Activated T-helper 1 cell treated with Interleukin-2 at 50 U/mL for 16 hours (primary cell): Measurements from ENCODE around the gene ZFAND2A.
"Not testable (repeated sequence)": the region's sequence is repeated elsewhere in the genome, so short reads cannot be mapped to it uniquely, and the experiment has no call there.

Source experiments
- DNase-seq: peaks from one replicate; pipeline ENCODE4 v3.0.0-alpha.2; 2020; ENCODE audit warnings: low read depth

Gene ZFAND2A, protein sequence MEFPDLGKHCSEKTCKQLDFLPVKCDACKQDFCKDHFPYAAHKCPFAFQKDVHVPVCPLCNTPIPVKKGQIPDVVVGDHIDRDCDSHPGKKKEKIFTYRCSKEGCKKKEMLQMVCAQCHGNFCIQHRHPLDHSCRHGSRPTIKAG

DNA sequence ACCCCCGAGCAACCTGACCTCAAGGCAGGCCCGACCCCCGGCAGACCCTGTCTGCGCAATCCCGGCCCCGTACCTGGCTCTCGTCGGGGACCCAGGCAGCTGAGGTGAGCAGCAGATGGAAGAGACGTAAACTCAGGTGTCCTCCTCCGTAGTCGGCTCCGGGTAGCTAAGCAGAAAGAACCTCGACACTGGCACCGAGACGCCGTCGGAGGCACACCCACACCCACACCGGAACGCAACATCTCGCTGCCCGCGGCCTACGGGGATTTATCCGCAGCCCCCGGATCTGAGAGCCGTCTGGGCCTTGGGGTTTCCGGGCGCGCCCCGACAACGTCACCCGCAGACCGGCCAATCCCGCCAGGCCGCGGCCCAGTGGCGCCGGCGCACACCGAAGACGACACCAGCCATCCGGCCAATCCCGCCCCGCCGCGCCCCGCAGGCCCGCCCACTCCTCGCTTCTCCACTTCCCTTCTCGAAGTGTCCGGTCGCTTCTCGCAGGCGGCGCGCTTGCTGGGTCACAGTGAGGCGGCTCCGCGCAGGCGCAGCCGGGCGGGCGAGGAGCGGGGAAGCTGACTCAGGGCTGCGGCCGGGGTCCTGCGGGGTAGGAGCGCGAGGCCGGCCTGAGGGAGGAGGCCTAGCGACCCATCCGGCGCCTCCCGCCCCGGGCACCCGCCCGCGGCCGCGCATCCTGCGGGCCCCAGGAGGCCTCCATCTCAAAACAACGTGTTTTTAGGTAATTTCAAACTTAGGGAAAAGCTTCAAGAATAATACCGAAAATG lies at the start of gene ZFAND2A:
Gene ZFAND2A, minus strand, starts transcription at position 306 of the 779 bp plus-strand sequence. CDS start 1,984 bp downstream, outside the sequence.
- peak; percentile 99 for DNase-seq

DNA sequence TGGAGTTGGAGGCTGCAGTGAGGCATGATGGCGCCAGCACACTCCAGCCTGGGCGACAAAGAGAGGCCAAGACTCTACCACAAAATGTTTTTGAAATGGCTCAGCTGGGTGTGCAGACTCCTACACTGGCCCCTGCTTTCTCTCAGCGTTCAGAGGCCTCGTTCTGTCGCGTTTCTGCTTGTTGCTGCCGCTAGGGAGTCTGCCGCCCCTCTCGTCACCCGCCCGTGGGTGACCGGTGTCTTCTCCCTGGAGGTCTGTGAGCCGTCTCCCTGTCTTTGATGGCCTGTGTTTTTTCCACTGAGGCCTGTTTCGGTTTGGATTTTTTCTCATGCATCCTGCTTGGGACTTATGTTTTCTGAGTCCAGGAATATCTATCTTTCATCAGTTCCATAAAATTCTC lies 49.1 kb upstream of the ZFAND2A start:
- no peak for DNase-seq

DNA sequence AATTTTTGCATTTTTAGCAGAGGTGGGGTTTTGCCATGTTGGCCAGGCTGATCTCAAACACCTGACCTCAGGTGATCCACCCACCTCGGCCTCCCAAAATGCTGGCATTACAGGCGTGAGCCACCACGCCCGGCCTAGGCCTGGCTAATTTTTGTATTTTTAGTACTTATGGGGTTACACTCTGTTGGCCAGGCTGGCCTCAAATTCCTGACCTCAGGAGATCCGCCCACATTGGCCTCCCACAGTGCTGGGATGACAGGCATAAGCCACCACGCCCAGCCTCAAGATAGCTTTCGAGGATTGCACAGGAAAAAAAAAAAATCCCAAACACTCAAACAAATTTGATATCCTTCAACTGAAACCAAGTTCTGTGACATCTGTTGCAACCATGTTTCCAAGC lies 45.7 kb upstream of the ZFAND2A start:
- not testable (repeated sequence) for DNase-seq

DNA sequence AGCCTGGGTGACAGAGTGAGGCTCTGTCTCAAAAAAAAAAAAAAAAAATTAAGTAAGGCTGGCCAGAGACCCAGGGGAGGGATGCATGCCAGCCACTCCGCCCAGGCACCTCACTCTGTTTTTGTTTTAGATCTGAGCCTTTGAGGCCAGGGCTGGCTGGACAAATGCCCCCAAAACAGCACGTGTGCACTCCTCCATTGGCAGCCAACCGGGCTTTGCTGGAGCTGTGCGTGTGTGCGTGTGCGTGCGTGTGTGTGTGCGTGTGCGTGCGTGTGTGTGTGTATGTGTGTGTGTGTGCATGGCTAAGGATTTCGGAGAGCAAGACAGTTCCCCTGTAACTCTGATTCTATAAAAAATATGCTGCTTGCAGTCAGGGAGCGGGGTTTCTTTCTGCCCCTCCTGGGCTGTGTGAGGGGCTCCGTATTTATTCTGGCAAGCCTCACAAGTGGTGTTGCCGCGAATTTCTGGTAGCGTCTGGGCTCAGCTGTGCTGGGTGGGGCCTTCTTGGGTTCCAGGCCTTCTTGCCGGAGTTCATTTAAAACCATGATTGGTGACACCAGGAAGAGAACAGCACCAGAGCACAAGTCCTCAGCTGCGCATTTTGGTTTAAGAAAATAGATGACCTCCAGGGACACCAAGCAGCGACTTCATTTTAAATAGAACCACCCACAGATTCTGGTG lies 44.6 kb upstream of the ZFAND2A start:
- no peak for DNase-seq

DNA sequence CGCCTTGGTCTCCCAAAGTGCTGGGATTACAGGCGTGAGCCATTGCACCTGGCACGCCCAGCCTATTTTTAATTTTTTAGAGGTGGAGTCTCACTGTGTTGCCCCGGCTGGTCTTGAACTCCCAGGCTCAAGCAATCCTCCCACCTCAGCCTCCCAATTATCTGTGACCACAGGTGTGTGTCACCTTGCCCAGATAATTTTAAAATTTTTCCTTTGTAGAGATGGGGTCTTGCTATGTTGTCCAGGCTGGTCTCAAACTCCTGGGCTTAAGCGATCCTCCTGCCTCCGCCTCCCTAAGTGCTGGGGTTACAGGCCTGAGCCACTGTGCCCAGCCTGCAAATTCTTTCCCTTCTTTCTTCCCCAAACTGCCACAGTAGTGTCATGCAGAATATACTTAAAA lies 42.9 kb upstream of the ZFAND2A start:
- DNase-seq = not testable (repeated sequence)

DNA sequence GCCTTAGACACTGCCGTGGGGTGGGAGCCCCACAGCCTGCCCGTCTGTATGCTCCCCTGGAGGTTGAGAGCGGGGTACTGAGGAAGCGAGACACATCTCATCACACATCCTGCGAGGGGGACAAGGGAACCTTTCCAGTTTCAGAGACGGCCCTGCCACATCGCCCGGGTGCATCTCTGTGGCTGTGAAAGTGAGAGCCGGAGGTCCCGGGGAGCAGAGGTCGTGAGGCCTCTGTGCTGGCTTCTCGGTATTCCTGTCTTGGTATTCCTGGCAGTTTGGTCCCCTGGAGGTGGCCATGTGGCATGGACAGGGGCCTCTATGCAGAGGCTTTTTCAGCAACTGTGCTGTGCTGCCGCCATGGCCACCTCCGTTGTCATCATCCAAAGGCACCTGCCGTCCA lies 41.9 kb upstream of the ZFAND2A start:
- no peak for DNase-seq

DNA sequence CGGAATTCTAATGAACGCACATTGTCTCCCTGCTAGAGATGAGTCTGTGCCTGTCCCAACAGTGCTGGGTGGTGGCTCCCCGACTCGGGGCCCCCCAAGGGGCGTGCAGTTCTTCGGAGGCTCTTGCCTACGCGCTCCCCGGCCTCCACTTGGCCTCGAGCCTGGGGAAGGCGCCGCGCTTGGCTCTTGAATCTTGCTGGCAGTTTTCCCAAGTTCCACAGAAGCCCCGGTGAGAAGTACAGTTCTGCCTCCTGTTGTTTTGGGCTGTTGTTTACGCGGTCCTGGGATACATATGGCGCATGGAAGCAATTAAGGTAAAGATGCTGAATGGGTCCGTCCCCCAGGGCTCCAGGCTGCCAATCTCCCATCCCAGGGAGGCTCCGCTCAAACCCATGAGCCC lies 40.0 kb upstream of the ZFAND2A start:
- no peak for DNase-seq

DNA sequence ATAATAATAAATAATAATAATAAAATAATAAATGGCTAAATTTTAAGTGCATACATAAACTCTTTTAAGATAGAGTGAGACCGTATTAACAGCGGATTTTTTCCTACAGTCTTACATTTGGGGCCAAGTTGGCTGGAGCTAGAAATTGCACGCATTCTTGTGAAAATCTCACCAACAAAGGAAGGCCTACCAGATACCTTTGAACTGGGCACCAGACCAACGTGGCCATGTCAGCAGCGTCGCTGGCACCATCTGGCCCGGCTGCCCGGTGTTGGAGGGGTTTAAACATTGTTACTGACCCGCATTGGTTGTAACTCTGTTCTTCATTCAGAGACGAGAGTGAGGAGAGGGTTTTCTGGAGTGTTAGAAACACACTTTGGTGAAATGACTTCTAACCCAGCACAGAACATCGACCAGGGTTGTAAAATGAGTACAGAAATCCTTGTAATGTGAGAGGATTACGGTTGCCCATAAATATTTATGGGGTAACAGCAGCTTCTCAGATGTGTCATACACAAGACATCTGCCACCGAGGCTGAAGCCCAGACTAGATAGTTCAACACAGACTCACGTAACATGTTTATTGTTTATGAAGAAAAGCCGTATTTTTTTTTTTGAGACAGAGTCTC lies 38.1 kb upstream of the ZFAND2A start:
- no peak for DNase-seq

DNA sequence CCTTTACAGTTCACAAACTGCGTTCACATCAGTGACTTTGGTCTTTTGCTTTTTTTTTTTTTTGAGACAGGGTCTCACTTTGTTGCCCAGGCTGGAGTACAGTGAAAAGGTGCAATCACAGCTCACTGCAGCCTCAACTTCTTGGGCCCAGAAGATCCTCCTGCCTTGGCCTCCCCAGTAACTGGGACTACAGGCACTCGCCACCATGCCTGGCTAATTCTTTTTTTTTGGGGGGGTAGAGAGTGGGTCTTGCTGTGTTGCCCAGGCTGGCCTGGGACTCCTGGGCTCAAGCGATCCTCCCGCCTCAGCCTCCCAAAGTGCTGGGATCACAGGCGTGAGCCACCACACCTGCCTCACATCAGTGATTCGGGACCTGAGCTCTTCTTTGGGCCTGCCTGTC lies 37.0 kb upstream of the ZFAND2A start:
- no peak for DNase-seq

DNA sequence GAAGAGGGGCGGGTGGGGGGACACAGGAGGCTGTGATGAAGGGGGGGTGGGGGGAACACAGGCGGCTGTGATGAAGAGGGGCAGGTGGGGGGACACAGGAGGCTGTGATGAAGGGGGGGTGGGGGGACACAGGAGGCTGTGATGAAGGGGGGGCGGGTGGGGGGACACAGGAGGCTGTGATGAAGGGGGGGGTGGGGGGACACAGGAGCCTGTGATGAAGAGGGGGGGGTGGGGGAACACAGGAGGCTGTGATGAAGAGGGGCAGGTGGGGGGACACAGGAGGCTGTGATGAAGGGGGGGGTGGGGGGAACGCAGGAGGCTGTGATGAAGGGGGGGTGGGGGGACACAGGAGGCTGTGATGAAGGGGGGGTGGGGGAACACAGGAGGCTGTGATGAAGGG lies 36.4 kb upstream of the ZFAND2A start:
- DNase-seq = not testable (repeated sequence)

DNA sequence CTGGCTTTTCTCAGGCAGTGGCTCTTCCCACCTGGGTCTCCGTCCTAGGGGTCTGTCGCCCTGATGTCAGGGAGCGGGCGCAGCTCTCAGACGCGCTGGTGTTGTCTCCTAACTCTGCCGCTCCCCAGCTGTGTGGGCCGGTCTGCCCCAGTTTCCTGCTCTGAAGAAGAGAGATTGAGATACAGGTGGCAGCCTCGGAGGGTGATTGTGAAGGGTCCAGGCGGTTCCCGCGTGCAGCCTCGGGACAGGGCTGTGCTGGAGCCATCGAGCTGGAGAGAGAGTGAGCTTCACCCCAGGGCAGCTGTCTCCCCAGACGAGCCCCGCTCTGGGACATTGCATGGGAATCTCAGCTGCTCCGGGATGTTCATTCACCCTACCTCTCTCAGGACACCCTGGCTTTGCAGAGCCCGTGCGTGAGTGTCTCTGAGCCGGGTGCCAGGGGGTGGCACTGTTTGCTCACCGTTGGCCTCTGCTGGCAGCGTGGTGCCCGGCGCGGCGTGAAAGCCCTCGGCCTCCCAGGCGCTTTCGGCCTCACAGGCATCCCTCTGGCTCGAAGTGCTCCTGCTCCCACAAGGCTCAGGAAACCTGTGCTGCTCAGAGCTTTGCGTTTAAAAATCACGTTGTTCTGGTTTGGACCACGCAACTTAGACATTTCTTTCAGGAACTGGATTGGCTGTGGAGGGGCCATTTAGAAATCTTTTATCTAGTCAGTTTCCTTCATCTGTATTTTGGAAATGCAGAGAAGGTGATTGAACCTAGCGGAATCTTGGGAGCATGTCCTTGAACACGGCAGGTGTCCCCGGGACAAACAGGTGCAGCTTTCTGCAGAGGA lies 33.8 kb upstream of the ZFAND2A start:
- no peak for DNase-seq

DNA sequence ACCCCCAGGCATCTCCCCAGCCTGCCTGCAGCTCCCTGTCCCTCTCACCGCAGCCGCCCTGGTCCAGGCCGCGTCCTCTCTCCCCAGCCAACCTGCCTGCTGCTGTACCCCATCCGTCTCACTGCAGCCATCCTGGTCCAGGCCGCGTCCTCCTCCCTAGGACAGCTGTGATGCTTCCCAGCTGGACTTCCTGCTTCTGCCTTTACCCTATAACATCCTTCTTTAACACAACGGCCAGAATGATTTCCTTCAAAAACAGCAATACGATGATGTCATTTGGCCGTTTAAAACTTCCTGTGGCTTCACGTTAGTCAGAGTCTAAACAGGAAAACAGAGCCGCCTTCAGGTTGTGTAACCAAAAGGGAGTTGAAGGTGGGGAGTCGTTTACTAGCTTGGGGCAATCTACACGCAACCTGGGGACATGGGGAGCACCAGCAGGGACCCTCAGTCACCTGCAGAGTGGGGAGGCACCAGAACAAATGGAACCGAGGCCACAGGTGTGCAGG lies 32.2 kb upstream of the ZFAND2A start:
- DNase-seq = no peak

DNA sequence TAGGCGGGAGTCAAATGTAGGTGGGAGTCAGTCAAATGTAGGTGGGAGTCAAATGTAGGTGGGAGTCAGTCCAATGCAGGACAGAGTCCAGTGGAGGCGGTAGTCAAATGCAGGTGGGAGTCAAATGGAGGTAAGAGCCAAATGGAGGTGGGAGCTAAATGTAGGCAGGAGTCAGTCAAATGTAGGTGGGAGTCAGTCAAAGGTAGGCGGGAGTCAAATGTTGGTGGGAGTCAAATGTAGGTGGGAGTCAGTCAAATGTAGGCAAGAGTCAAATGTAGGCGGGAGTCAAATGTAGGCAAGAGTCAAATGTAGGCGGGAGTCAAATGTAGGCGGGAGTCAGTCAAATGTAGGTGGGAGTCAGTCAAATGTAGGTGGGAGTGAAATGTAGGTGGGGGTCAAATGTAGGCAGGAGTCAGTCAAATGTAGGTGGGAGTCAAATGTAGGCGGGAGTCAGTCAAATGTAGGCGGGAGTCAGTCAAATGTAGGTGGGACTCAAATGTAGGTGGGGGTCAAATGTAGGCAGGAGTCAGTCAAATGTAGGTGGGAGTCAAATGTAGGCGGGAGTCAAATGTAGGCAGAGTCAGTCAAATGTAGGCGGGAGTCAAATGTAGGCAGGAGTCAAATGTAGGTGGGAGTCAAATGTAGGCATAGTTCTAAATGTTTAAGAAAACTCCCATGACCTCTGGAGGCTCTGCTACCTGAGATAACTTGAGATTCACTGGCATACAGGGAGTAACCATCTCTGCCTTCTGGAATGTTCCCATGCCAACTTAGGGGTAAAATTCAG lies 30.2 kb upstream of the ZFAND2A start:
- no peak for DNase-seq

DNA sequence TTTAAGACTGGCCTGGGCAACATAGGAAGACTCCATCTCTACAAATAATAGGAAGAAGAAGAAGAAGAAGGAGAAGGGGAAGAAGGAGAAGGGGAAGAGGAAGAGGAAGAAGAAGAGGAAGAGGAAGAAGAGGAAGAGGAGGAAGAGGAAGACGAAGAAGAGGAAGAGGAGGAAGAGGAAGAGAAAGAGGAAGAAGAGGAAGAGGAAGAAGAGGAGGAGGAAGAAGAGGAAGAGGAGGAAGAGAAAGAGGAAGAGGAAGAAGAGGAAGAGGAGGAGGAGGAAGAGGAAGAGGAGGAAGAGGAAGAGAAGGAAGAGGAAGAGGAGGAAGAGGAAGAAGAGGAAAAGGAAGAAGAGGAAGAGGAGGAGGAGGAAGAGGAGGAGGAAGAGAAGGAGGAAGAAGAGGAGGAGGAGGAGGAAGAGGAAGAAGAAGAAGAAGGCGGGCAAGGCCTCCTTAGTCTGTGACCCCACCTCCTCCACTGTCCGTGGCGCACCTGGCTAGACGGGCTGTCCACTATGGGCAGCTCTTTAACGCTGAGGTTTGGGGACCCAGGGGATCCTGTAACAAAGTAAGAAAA lies 28.8 kb upstream of the ZFAND2A start:
- DNase-seq = no peak

DNA sequence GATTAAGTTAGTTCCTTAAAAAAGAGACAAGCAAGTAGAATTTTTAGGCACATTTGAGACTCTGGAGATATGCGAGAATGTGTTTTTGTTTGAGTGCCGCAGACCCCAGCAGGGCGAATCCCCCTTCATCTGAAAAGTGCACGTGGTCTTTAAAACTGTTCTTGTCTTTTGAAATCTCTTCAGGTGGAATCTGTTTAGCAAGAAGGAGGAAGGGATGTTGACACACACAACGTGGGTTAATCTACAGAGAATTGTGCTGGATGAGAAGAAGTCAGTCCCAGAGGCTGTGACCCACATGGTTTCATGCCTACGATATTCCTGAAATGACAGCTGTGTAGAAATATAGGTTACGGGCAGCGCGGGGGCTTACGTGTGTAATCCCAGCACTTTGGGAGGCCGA lies 27.1 kb upstream of the ZFAND2A start:
- no peak for DNase-seq

DNA sequence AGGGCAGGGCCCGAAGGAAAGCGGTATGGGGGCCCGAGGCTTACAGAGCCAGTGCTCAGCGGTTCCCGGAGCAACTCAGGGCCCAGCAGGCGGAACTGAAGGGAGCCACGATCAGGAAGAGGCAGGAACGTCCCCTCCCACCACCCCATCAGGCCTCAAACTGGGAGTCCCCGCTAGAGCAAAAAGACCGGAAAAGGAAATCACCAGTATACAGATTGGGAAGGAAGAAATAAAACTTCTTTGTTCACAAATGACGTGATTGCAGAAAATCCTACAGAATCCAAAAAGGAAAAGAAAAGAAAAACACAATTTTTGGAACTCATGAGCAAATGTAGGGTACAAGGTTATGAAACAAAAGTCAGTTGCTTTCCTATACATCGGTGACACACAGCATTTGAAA lies 21.6 kb upstream of the ZFAND2A start:
- DNase-seq = no peak

DNA sequence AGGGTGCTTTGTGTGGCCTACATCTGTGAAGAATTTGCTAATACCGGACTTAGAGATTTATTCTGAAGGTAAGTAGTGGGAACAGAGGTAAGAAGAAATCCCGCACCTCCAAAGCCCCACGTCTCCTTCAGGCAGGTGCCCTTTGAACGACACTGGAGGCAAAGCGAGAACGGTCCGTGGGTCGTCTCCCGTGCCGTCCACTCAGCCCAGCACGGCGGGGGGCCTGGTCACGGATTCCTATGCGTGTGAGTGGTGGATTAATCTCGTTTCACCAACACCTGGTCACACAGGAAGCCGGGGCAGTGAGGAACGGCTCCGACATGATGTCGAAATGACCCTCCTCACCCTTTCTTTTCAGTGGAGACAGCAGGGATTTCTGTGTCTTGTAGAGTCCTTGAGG lies 21.0 kb upstream of the ZFAND2A start:
- no peak for DNase-seq

DNA sequence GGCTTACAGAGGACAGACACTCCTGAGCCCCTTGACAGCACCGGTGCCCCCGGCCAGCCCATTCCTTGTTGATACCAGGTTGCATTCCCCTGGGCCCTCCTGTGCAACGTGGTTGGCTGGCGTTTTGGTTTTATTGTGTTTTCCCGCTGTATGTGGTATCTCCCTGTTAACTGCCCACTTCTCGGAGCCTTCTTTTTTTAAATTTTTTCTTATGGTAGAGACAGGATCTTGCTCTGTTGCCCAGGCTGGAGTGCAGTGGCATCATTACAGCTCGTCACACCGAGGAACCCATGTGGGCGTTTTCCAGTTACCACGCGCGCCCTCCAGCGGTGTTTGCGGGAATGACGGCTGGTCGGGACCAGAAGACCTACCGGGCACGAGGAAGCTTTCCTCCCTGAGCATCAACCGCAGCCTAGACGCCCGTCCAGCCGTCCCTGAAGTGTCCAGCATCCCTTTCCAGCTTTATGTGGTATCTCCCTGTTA lies 16.9 kb upstream of the ZFAND2A start:
- DNase-seq = peak; percentile 49

DNA sequence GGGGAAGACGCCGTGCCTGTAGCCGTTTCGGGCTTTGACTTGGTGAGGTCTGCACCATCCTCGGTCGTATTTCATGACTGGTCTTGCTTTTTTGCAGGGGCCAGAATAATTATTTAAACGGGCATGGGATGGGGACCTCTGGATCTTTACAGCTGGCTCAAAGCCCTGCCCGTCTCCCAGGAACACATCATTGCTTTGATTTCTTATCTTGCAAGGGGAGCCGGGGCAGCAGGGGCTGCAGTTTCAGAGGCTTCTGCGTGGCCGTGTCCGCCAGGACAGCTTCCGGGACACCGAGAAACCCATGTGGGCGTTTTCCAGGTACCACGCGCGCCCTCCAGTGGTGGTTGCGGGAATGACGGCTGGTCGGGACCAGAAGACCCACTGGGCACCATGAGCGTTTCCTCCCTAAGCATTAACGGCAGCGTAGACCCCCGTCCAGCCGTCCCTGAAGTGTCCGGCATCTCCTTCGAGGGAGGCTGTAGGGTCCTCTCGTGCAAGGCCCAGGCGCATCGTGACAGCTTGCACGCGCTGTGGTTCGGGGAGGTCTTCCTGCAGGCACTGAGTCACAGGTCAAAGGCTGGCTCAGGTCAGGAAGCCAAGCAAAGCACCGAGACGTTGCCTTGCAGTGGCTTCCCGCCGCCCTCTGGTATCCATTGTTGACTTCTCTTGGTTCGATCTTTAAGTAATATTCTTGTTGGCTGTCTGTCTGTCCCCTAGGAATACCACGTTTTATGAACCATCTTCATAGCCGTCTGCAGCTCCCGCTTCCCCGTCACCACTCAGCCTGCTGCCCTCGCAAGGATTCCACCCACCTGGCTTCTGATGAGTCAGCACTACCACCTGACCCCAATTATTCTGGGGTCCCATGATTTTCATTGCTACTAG lies 16.2 kb upstream of the ZFAND2A start:
- DNase-seq = peak; percentile 66
